ENCODE results near the gene MMD. TPM values are rescaled to one million over a fixed set of nuclear protein-coding genes. Genes with fewer than 3 reads are reported as not detected.

Gene MMD
- total and polyA plus RNA-seq, 2 of the 13 experiments (the other 11 are each of a cell fraction or from before 2014, with no cell fraction given) = 121 to 225 TPM

- TF ChIP-seq FOXP1 (IDR thresholded peaks at IDR 0.05) = no peak
- TF ChIP-seq FOXP1 (CRISPR knock-in tag; IDR thresholded peaks at IDR 0.05) = no peak
- TF ChIP-seq ZNF570 (CRISPR knock-in tag; IDR thresholded peaks at IDR 0.05; ENCODE audit: borderline replicate concordance) = no peak; the same call in 1 of the 2 replicates
- no peak; the same call in 1 of the 2 replicates for TF ChIP-seq SAP130 (CRISPR knock-in tag; IDR thresholded peaks at IDR 0.05; ENCODE audit: low read depth)
- TF ChIP-seq SNAPC2 (CRISPR knock-in tag; IDR thresholded peaks at IDR 0.05) = no peak
- no peak for TF ChIP-seq ZKSCAN1 (IDR thresholded peaks at IDR 0.05; ENCODE audit: low read length)
- TF ChIP-seq ZNF720 (CRISPR knock-in tag; IDR thresholded peaks at IDR 0.05) = no peak
- peak; percentile 97 for TF ChIP-seq ZSCAN30 (CRISPR knock-in tag; IDR thresholded peaks at IDR 0.05)
- no peak for TF ChIP-seq ZBTB43 (CRISPR knock-in tag; conservative IDR thresholded peaks at IDR 0.05)
- TF ChIP-seq GPBP1L1 (CRISPR knock-in tag; IDR thresholded peaks at IDR 0.05) = no peak
- TF ChIP-seq ZHX1 (CRISPR knock-in tag; IDR thresholded peaks at IDR 0.05; ENCODE audit: low read depth) = peak; percentile 66; the same call in 1 of the 2 replicates
- TF ChIP-seq HOXA3 (CRISPR knock-in tag; IDR thresholded peaks at IDR 0.05) = no peak; the same call in 1 of the 2 replicates
- no peak for TF ChIP-seq DBP (CRISPR knock-in tag; IDR thresholded peaks at IDR 0.05; ENCODE audit: not compliant biosample characterization)
- no peak; the same call in 1 of the 2 replicates for TF ChIP-seq ZNF775 (CRISPR knock-in tag; IDR thresholded peaks at IDR 0.05; ENCODE audit: borderline replicate concordance)
- no peak; the same call in 1 of the 2 replicates for TF ChIP-seq ZNF275 (CRISPR knock-in tag; IDR thresholded peaks at IDR 0.05; ENCODE audit: borderline replicate concordance)
- no peak for TF ChIP-seq PCBP2 (optimal IDR thresholded peaks at IDR 0.05; ENCODE audit: low read depth, low read length, poor library complexity, severe bottlenecking)
- TF ChIP-seq ZBTB39 (CRISPR knock-in tag; IDR thresholded peaks at IDR 0.05) = no peak
Measured at GRCh38 chr17:55421179-55421934, at the start of gene MMD (continued).
